Activated T-cell treated with anti-CD3 and anti-CD28 coated beads for 1 hour (primary cell): Measurements from ENCODE around the gene PKP1.
A peak's percentile ranks its signal among the peaks of the same experiment; 100 is the strongest.
"Not testable (repeated sequence)": the region's sequence is repeated elsewhere in the genome, so short reads cannot be mapped to it uniquely, and the experiment has no call there.

ENCODE experiments used
- DNase-seq: peaks from one replicate; pipeline ENCODE4 v3.0.0-alpha.2; 2020; ENCODE audit warnings: low read depth

PKP1 gene

GRCh38 chr1:201282931-201283829, at the start of gene PKP1:
PKP1 (plus strand) TSS chr1:201283506; CDS start chr1:201283703, 197 bp downstream.
- no peak for DNase-seq

GRCh38 chr1:201239646-201240045, 43.7 kb upstream of the PKP1 start:
- not testable (repeated sequence) for DNase-seq

GRCh38 chr1:201240171-201240570, 43.1 kb upstream of the PKP1 start:
- DNase-seq = no peak

GRCh38 chr1:201241736-201242135, 41.6 kb upstream of the PKP1 start:
- DNase-seq = no peak

- DNase-seq = no peak
These were observed 38.2 kb upstream of the PKP1 start for GRCh38 chr1:201245082-201245481.

GRCh38 chr1:201248721-201249559, 34.4 kb upstream of the PKP1 start:
- no peak for DNase-seq

GRCh38 chr1:201250326-201251011, 32.8 kb upstream of the PKP1 start:
- no peak for DNase-seq

- no peak for DNase-seq
These were observed 31.9 kb upstream of the PKP1 start for GRCh38 chr1:201251411-201251810.

GRCh38 chr1:201251851-201252430, 31.4 kb upstream of the PKP1 start:
- no peak for DNase-seq

GRCh38 chr1:201252944-201253371, 30.3 kb upstream of the PKP1 start:
- no peak for DNase-seq

GRCh38 chr1:201253411-201253810, 29.9 kb upstream of the PKP1 start:
- no peak for DNase-seq

GRCh38 chr1:201253906-201254624, 29.2 kb upstream of the PKP1 start:
- DNase-seq = no peak

GRCh38 chr1:201254625-201255478, 28.5 kb upstream of the PKP1 start:
- peak; percentile 53 for DNase-seq

- DNase-seq = no peak
These were observed 27.6 kb upstream of the PKP1 start for GRCh38 chr1:201255479-201256362.

- not testable (repeated sequence) for DNase-seq
These were observed 25.2 kb upstream of the PKP1 start for GRCh38 chr1:201258132-201258531.

- no peak for DNase-seq
These were observed 24.5 kb upstream of the PKP1 start for GRCh38 chr1:201258763-201259230.

GRCh38 chr1:201259476-201260235, 23.6 kb upstream of the PKP1 start:
- no peak for DNase-seq

GRCh38 chr1:201260236-201260590, 23.1 kb upstream of the PKP1 start:
- DNase-seq = no peak
